HG03095 (cell line): ENCODE data around the gene ADAR.
"Not testable (repeated sequence)": the region's sequence is repeated elsewhere in the genome, so short reads cannot be mapped to it uniquely, and the experiment has no call there.

Experiments used
- ATAC-seq: cut with Tn5 transposase; IDR thresholded peaks from one replicate; pipeline ENCODE4 v1.9.1; 2021; ENCODE audit warnings: moderate library complexity; ENCODE audit not compliant: unreplicated experiment

Gene ADAR

GRCh38 chr1:154607609-154608396 lies at the start of gene ADAR:
Gene ADAR (minus strand): TSS chr1:154608186. CDS start chr1:154608006, 180 bp downstream.
- ATAC-seq = peak; percentile 50

GRCh38 chr1:154657556-154657955 lies 49.6 kb upstream of the ADAR start:
- no peak for ATAC-seq

- no peak for ATAC-seq
Measured at GRCh38 chr1:154652893-154653292, 44.9 kb upstream of the ADAR start.

GRCh38 chr1:154644724-154645123 lies 36.7 kb upstream of the ADAR start:
- not testable (repeated sequence) for ATAC-seq

- ATAC-seq = no peak
Measured at GRCh38 chr1:154641534-154641933, 33.5 kb upstream of the ADAR start.

- ATAC-seq = no peak
Measured at GRCh38 chr1:154639876-154640275, 31.9 kb upstream of the ADAR start.

GRCh38 chr1:154635171-154635570 lies 27.2 kb upstream of the ADAR start:
- no peak for ATAC-seq

- ATAC-seq = no peak
Measured at GRCh38 chr1:154629675-154630073, 21.7 kb upstream of the ADAR start.

- ATAC-seq = no peak
Measured at GRCh38 chr1:154629061-154629674, 21.2 kb upstream of the ADAR start.

GRCh38 chr1:154628121-154628405 lies 20.1 kb upstream of the ADAR start:
- peak; percentile 5 for ATAC-seq

- peak; percentile 48 for ATAC-seq
Measured at GRCh38 chr1:154627257-154628120, 19.5 kb upstream of the ADAR start.

GRCh38 chr1:154626456-154627256 lies 18.7 kb upstream of the ADAR start:
- ATAC-seq = peak; percentile 14

- ATAC-seq = no peak
Measured at GRCh38 chr1:154624746-154625643, 17.0 kb upstream of the ADAR start.

- ATAC-seq = no peak
Measured at GRCh38 chr1:154623358-154623757, 15.4 kb upstream of the ADAR start.

GRCh38 chr1:154622503-154623039 lies 14.6 kb upstream of the ADAR start:
- no peak for ATAC-seq

- no peak for ATAC-seq
Measured at GRCh38 chr1:154621875-154622274, 13.9 kb upstream of the ADAR start.

- no peak for ATAC-seq
Measured at GRCh38 chr1:154620751-154621150, 12.8 kb upstream of the ADAR start.

GRCh38 chr1:154619181-154619948 lies 11.4 kb upstream of the ADAR start:
- ATAC-seq = no peak
